Measurements from ENCODE around the gene ADGRE3. TPM values are rescaled to one million over a fixed set of nuclear protein-coding genes. Genes with fewer than 3 reads are reported as not detected.

ADGRE3 gene
- total RNA-seq, 1 experiment from 2014 or later, result not detected

- Mint-ChIP-seq H3K27me3 (ENCODE audit: low read depth) (peaks cover 13% of the 10 kb centered on the region), H3K4me3 (no peak overlapping the region), H3K4me1 (no peaks in the 10 kb centered on the region), H3K9me3 (peaks cover 5 to 24% of the 10 kb centered on the region in 2 experiments; a peak in 3 of 5 replicates), H3K36me3 (ENCODE audit: insufficient read depth in 1 of 3, low read depth in 3 of 3) (no peaks in the 10 kb centered on the region), H3K27ac (no peak overlapping the region)
- Histone ChIP-seq H4K20me1 (ENCODE audit: control insufficient read depth, insufficient read depth, insufficient read length) (no peaks in the 10 kb centered on the region), H3T11ph (ENCODE audit: low read length) (no peak overlapping the region), H3K23me2 (ENCODE audit: insufficient read length, low read depth, low read length, poor library complexity, severe bottlenecking) (no peaks in the 10 kb centered on the region), H2AK5ac (ENCODE audit: insufficient read length, low read length) (no peak overlapping the region), H3K4me2 (ENCODE audit: insufficient read depth, insufficient read length, low read length) (no peak overlapping the region), H3K79me2 (ENCODE audit: insufficient read depth, low read length) (no peaks in the 10 kb centered on the region), H4K91ac (ENCODE audit: insufficient read length, low read depth, low read length) (no peak overlapping the region), H2AFZ (ENCODE audit: low read length) (no peak overlapping the region), H2BK5ac (ENCODE audit: insufficient read length, low read length) (no peak overlapping the region), H3K4me1 (ENCODE audit: insufficient read depth, low read length) (no peaks in the 10 kb centered on the region), H3K27ac (ENCODE audit: insufficient read length, low read depth, low read length) (no peak overlapping the region), H3K14ac (ENCODE audit: insufficient read depth, low read length) (no peak overlapping the region), H3K56ac (ENCODE audit: insufficient read length, low read depth, low read length) (no peak overlapping the region), H3K18ac (ENCODE audit: insufficient read length, low read depth, low read length) (no peak overlapping the region), H4K8ac (replicated peaks; ENCODE audit: insufficient read length, low read depth, low read length) (no peak overlapping the region), H2BK12ac (ENCODE audit: insufficient read length, low read depth, low read length) (no peak overlapping the region), H3K27me3 (ENCODE audit: insufficient read depth, low read length) (no peaks in the 10 kb centered on the region), H3K9me3 (ENCODE audit: control insufficient read depth, low read depth, low read length) (no peaks in the 10 kb centered on the region), H3K9ac (ENCODE audit: extremely low read depth, insufficient read length, low read length) (no peak overlapping the region), H3K79me1 (ENCODE audit: insufficient read depth, low read depth, low read length, poor library complexity, severe bottlenecking) (no peaks in the 10 kb centered on the region), H3K23ac (ENCODE audit: insufficient read length, low read depth, low read length) (no peak overlapping the region), H4K5ac (ENCODE audit: insufficient read length, low read depth, low read length) (no peak overlapping the region), H3K4ac (ENCODE audit: low read depth, low read length) (no peak overlapping the region), H2BK15ac (ENCODE audit: low read depth, low read length) (no peak overlapping the region), H2BK20ac (ENCODE audit: low read depth, low read length, poor library complexity, severe bottlenecking) (no peak overlapping the region), H2BK120ac (ENCODE audit: low read depth, low read length, poor library complexity, severe bottlenecking) (no peak overlapping the region)
- no peak for TF ChIP-seq CTCF (conservative IDR thresholded peaks at IDR 0.05)
- DNase-seq, result no peak
- 100% methylated on average over 2 of the region's 2 CpGs for WGBS (ENCODE audit: extremely low coverage, insufficient read length, low lambda C conversion rate)
Observed at GRCh38 chr19:14682084-14682483, 7.4 kb upstream of the ADGRE3 start.

Measured in H9 (cell line).